GM18873 (cell line): ENCODE results near the gene OSBPL10.

ENCODE experiments used
- ATAC-seq: cut with Tn5 transposase; IDR thresholded peaks from one replicate; pipeline ENCODE4 v1.9.1; 2021; ENCODE audit warnings: mild to moderate bottlenecking, moderate library complexity, moderate number of reproducible peaks; ENCODE audit not compliant: unreplicated experiment, low FRiP score

OSBPL10 gene

GRCh38 chr3:31755926-31756658 is 225.0 kb downstream of the OSBPL10 start:
- no peak for ATAC-seq

GRCh38 chr3:31754575-31755278 is 226.3 kb downstream of the OSBPL10 start:
- peak; percentile 94 for ATAC-seq

GRCh38 chr3:31753050-31753425 is 228.0 kb downstream of the OSBPL10 start:
- ATAC-seq: no peak

DNA sequence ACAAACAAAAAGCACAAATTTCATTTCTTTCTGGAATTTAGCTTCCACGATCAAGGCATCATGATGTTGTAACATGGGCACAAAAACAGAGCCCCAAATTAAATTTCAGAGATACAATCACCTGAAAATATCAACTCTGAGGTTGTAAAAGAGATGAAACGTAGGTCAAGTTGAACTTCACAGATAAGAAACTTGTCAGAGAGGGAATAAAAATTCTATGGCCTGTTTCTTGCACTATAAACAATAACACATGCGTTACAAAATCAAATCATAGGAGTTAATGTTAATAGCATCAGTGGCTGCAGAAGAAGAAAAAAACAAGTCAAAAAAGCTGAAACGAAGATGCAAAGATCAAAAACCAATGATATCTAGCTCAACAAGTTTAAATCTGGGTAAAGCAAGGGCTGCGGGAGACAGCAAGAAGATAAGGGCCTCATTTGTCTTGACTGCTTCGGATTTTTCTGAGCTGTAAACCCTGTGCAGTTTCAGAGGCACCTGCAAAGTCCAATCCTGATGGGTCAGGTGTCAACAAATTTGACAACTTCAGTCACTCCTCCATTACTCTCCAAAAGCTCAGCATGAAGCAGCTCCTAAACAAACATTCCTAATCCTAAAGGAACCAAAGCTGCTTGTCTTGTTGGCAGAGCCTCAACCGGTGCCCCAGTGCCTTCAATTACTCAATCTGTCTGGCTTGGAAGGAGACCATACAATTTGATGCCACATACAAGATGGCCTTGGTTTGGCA is 228.6 kb downstream of the OSBPL10 start:
- ATAC-seq: no peak

GRCh38 chr3:31750341-31750740 is 230.7 kb downstream of the OSBPL10 start:
- no peak for ATAC-seq

- no peak for ATAC-seq
These were observed 232.1 kb downstream of the OSBPL10 start for GRCh38 chr3:31748933-31749295.

- no peak for ATAC-seq
These were observed 232.7 kb downstream of the OSBPL10 start for GRCh38 chr3:31748281-31748932.

GRCh38 chr3:31747785-31748184 is 233.3 kb downstream of the OSBPL10 start:
- ATAC-seq: no peak

DNA sequence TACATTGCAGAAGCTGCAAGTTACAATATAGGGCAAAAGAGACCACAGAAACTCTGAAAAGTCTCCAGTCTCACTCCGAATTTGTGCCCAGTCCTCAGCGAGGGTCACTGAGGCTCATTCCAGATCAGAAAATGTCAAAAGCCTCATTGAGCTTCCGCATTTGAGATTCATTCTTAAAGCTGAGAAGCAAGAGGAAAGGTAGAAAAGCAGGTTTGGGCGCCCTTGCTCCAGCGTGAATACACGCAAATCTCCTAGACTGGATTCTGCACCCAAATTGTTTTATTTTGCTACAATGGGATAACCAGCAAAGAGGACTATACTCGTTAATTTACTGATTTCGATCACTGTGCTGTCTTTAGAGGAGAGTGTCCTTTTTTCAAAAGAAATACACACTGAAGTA is 236.1 kb downstream of the OSBPL10 start:
- no peak for ATAC-seq

GRCh38 chr3:31743331-31744089 is 237.6 kb downstream of the OSBPL10 start:
- ATAC-seq: no peak

- no peak for ATAC-seq
These were observed 240.7 kb downstream of the OSBPL10 start for GRCh38 chr3:31740397-31740796.

DNA sequence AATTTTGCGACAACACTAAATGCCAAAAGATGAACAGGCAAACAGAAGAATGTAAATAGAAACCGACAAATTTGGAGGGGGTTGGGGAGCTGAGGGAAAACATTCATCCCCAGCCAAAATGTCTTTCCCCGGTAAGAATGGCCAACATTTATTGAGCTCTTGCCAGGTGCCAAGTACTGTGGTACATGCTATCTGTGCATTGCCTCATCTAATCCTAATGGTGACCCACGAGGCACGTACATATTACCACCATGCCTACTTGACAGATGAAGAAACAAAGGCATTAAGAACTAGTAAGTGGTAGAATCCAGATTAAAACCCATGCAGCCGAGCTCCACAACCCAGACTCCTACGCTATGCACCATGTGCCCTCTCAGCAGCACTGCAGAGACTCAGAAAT is 242.7 kb downstream of the OSBPL10 start:
- no peak for ATAC-seq

GRCh38 chr3:31735667-31736066 is 245.4 kb downstream of the OSBPL10 start:
- ATAC-seq: no peak

- no peak for ATAC-seq
These were observed 247.8 kb downstream of the OSBPL10 start for GRCh38 chr3:31733234-31733667.

DNA sequence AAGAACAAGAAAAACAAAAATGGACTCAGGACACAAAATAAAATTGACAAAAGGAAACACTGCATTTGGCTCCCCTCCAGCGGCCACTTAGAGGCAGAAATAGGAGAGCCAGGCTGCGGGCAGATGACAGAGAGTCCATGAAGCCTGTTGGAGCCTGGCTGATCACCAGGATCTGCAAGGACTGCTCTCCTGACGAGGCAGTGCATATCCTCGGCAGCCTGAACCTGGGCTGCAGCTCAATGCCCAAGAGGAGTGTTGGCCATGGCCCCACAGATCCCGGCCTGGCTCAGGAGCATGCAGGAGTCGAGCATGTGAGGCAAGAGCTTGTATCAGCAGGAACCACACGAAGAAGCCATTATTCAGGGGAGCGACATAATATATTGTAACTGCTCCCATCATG is 248.5 kb downstream of the OSBPL10 start:
- no peak for ATAC-seq

DNA sequence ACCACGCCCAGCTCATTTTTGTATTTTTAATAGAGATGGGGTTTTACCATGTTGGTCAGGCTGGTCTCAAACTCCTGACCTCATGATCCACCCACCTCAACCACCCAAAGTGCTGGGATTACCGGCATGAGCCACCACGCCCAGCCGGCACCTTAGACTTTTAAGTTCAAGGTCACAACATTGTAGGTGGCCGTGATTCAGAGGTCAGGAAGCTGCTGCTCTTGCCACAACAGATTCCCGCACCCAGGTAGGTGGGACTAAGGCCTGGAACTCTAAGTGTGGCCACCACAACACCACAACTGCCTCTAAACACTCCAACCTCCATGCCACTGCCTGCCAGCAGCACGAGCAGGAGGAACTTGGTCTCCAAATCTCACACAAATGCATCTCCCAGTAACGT is 251.5 kb downstream of the OSBPL10 start:
- ATAC-seq: no peak

GRCh38 chr3:31729082-31729481 is 252.0 kb downstream of the OSBPL10 start:
- no peak for ATAC-seq

- ATAC-seq: no peak
These were observed 252.7 kb downstream of the OSBPL10 start for GRCh38 chr3:31728403-31728802.

DNA sequence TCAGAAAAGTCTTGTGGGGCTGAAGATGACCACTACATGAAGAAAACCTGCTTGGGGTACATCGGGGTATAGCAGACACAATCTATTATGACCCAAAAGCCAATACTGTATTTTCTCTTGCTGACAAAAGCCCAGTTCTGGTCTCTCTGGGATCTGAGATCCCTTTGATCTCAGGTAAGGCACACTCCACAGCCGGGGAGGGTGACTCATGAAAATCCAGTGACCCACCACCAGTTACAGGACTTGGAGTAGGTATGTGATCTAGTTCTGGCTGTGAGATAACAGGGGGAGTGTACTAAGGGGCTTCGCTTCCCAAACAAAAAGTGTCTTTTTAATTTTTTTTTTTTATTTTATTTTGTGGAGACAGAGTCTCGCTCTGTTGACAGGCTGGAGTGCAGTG is 255.1 kb downstream of the OSBPL10 start:
- ATAC-seq: no peak

- no peak for ATAC-seq
These were observed 255.5 kb downstream of the OSBPL10 start for GRCh38 chr3:31725568-31725967.
